Stomach (tissue), 9 donors: ENCODE data around the gene TBRG4. TPM values are rescaled to one million over a fixed set of nuclear protein-coding genes. Genes with fewer than 3 reads are reported as not detected.

Experiments
- DNase-seq, 2 donors: peaks; one replicate each; pipeline versions ENCODE4 v3.0.0 to v3.0.0-alpha.2; 2013 to 2019
- H3K27ac ChIP-seq, 5 donors: fragments of 200-600 bp in 4 of 5; sonication (generic) in 4 of 5; one replicate each; pipeline ENCODE4 v1.5.1; 2013 to 2019; ENCODE audit warnings: mild to moderate bottlenecking in 1 of 5, moderate library complexity in 1 of 5
- H3K27me3 ChIP-seq, 3 donors: fragments of 200-600 bp; sonication (generic); one replicate each; pipeline ENCODE4 v1.5.1; 2017 to 2019; ENCODE audit warnings: mixed run types in 1 of 3
- H3K36me3 ChIP-seq, 4 donors: fragments of 200-600 bp; sonication (generic); 1 replicate in 3 of 4; 2 replicates in 1 of 4; pipeline ENCODE4 v1.5.1; 2016 to 2019
- H3K4me1 ChIP-seq, 4 donors: fragments of 200-600 bp; sonication (generic); one replicate each; pipeline ENCODE4 v1.5.1; 2016 to 2019
- H3K4me3 ChIP-seq, 4 donors: fragments of 200-600 bp; sonication (generic) in 3 of 4; one replicate each; pipeline ENCODE4 v1.5.1; 2016 to 2019; ENCODE audit warnings: mild to moderate bottlenecking in 1 of 4
- H3K9me3 ChIP-seq, 4 donors: fragments of 200-600 bp; sonication (generic); one replicate each; pipeline ENCODE4 v1.5.1; 2016 to 2019
- EP300 ChIP-seq: sonication (generic); formaldehyde crosslinking; IDR thresholded peaks from one replicate; pipeline ENCODE4 v1.6.1; 2017; ENCODE audit warnings: antibody characterized with exemption
- POLR2A ChIP-seq, 4 donors: fragments of 450-650 bp; IDR thresholded peaks; one replicate each; pipeline ENCODE4 v1.6.1; 2016; ENCODE audit warnings: antibody characterized with exemption in 4 of 4, control low read depth in 2 of 4, mild to moderate bottlenecking in 1 of 4, moderate library complexity in 1 of 4
- POLR2AphosphoS5 ChIP-seq, 3 donors: sonication (generic); formaldehyde crosslinking; IDR thresholded peaks; one replicate each; pipeline ENCODE4 v1.6.1; 2016; ENCODE audit warnings: antibody characterized with exemption in 3 of 3
- WGBS, 5 donors: extraction: QIAGEN DNeasy Blood & Tissue Kit in 3 of 5; methylation state at CpG; one replicate each; pipeline versions ENCODE4 v1.1.5 to v1.1.7; 2013 to 2018; 5-methylcytosine and 5-hydroxymethylcytosine counted together
- intact Hi-C: fragments of 100-400 bp; cut with DNase I; formaldehyde crosslinking; loops from one replicate; pipeline ENCODE4 v1.15.1; 2023; ENCODE audit warnings: low total_unique reads
- polyA plus RNA-seq, 3 donors: library from polyadenylated mRNA; stranded (reverse); fragments of 200-250 nt; gene quantifications; one replicate each; pipeline ENCODE4 v1.2.3, GENCODE V29; 2013
- total RNA-seq, 5 donors: library from RNA; depleted of rRNA; stranded (reverse); fragments of >200 nt; gene quantifications; one replicate each; pipeline versions ENCODE4 v1.1.0 to v1.2.3, GENCODE V29; 2014 to 2016
- TF ChIP-seq, protein P1 (sequence below), 7 experiments: fragments of 450-650 bp in 4 of 7; fragments of 200-600 bp in 3 of 7; sonication (generic) in 3 of 7; IDR thresholded peaks; one replicate each; pipeline ENCODE4 v1.5.1; 2016 to 2019; ENCODE audit warnings: antibody characterized with exemption in 7 of 7, control low read depth in 2 of 7, mild to moderate bottlenecking in 1 of 7
- donor health status: healthy with polysubstance abuse.
- donor health status: Bipolar disorder and iron deficiency.
- donor health status: healthy.

The TBRG4 gene
- total and polyA plus RNA-seq, 8 donors: 31.2 to 219 (median 47.9) TPM

DNA sequence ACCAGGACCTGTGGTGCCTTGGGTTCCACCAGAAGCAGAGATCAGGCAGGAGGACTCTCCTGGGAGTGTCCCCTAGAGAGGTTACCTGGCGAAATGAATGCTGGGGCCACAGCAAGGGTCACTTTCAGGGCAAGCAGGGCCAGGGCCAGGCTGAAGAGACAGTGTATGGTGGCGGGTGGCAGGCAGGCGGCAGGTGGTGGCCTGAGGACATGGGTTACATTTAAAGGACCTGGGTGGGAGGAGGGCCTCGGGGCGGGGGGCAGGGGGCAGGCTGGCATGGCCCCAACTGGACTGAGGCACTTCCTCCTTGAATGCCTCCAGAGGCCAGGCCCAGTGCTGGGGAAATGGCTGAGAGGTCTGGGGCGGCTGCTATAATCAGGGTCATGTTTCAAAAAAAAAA is 14.7 kb upstream of the TBRG4 start:
- no peaks in the 10 kb centered on the region for H3K9me3 ChIP-seq
- no peaks in the 10 kb centered on the region for H3K4me1 ChIP-seq
- H3K27me3 ChIP-seq: no peaks in the 10 kb centered on the region
- no peak overlapping the region for H3K4me3 ChIP-seq
- no peaks in the 10 kb centered on the region for H3K36me3 ChIP-seq
- intact Hi-C loops: no loop called here
- TF ChIP-seq EP300 (no peak), POLR2A (IDR thresholded peaks at IDR 0.05) (no peak), POLR2AphosphoS5 (IDR thresholded peaks at IDR 0.05) (no peak)
- TF ChIP-seq, protein P1, sequence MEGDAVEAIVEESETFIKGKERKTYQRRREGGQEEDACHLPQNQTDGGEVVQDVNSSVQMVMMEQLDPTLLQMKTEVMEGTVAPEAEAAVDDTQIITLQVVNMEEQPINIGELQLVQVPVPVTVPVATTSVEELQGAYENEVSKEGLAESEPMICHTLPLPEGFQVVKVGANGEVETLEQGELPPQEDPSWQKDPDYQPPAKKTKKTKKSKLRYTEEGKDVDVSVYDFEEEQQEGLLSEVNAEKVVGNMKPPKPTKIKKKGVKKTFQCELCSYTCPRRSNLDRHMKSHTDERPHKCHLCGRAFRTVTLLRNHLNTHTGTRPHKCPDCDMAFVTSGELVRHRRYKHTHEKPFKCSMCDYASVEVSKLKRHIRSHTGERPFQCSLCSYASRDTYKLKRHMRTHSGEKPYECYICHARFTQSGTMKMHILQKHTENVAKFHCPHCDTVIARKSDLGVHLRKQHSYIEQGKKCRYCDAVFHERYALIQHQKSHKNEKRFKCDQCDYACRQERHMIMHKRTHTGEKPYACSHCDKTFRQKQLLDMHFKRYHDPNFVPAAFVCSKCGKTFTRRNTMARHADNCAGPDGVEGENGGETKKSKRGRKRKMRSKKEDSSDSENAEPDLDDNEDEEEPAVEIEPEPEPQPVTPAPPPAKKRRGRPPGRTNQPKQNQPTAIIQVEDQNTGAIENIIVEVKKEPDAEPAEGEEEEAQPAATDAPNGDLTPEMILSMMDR (IDR thresholded peaks at IDR 0.05): no peak
- no peak overlapping the region for H3K27ac ChIP-seq
- DNase-seq: no peak
- 78 to 84% (median 83%) methylated on average over 6 of the region's 6 CpGs for WGBS, 5 donors

DNA sequence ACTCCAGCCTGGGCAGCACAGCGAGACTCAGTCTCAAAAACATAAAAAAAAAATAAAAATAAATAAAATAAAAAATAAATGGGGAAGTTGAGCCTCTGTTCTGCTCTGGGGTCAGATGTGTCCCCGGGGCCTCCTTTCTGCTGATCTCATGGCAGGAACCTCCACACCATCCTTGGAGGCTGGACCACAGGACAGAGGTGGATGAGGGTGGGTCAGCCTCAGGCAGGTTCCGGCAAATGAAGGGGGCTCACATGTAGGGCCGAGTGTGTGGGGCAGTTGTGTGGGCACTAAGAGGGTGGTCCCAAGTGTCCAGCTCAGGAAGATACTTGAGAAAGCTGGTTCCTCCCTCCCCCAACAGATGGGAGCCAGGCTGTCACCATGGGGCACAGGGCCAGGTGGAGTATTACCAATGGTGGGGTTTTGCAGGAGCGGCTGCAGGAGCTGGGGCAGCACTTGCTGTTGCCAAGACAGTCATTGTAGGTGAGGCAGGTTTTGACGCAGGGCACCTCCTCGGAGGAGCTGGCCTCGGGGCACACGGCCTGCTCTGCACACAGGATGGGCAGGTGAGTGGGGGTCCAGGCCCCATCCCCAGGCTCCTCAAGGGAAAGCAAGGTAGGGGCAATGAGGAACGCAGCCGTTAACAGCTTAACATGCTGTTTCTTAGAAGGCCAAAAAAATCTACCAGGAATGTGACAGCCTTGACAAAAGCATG is 13.9 kb upstream of the TBRG4 start:
- H3K4me1 ChIP-seq: no peaks in the 10 kb centered on the region
- H3K27ac ChIP-seq: no peak overlapping the region
- no peaks in the 10 kb centered on the region for H3K27me3 ChIP-seq
- H3K4me3 ChIP-seq: no peak overlapping the region
- no peak for DNase-seq
- H3K9me3 ChIP-seq: no peaks in the 10 kb centered on the region
- intact Hi-C loops: no loop called here
- TF ChIP-seq POLR2AphosphoS5 (IDR thresholded peaks at IDR 0.05) (no peak), EP300 (no peak), POLR2A (IDR thresholded peaks at IDR 0.05) (no peak)
- TF ChIP-seq, protein P1 (IDR thresholded peaks at IDR 0.05): no peak
- H3K36me3 ChIP-seq: no peaks in the 10 kb centered on the region
- 84 to 94% (median 88%) methylated on average over 11 of the region's 11 CpGs for WGBS, 5 donors

DNA sequence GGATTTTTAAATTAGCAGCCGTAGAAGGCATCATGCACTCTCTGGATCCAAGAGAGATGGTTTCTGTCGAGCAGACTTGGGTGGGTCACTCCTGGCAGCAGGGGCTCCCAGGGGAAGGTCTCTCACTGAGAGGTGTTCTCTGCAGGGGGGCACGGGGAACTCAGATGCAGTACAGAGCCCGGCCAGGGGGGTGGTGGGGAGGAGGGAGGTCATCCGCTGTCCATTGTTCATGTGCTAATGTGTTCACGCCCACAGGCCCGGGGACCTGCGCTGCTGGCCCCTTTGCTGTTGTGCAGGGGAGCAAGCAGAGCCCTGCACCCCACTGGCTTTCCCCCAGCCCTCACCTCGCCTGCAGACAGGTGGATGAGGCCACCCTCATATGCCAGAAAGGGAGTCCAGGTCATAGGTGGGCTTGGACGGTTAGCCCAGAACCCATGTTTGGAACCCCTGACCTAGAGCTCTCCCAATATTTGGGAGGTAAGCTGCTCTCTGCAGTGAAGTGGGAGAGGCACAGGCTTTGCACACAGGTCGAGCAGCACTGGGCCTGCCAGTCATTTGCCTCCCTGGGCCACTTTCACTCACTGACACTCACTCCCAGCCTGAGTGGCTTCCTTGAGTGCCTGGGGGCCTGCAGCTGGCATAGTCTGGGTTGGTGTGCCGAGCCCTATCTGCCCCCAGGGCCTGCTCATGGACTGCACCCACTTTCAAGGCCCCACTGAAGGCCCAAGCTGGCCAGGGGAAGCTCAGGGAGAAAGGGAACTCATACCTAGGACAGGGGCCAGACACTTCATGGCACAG is 12.6 kb upstream of the TBRG4 start:
- no peaks in the 10 kb centered on the region for H3K36me3 ChIP-seq
- TF ChIP-seq POLR2A (IDR thresholded peaks at IDR 0.05): no peak
- TF ChIP-seq, protein P1 (IDR thresholded peaks at IDR 0.05): no peak
- no peak for TF ChIP-seq POLR2AphosphoS5 (IDR thresholded peaks at IDR 0.05)
- TF ChIP-seq EP300: no peak
- H3K27ac ChIP-seq: no peak overlapping the region
- DNase-seq: no peak
- H3K27me3 ChIP-seq: no peaks in the 10 kb centered on the region
- intact Hi-C loops: no loop called here
- WGBS, 5 donors: 61 to 74% (median 69%) methylated on average over 2 to 12 of the region's 12 CpGs
- H3K4me1 ChIP-seq: no peaks in the 10 kb centered on the region
- H3K4me3 ChIP-seq: no peak overlapping the region
- H3K9me3 ChIP-seq: no peaks in the 10 kb centered on the region

DNA sequence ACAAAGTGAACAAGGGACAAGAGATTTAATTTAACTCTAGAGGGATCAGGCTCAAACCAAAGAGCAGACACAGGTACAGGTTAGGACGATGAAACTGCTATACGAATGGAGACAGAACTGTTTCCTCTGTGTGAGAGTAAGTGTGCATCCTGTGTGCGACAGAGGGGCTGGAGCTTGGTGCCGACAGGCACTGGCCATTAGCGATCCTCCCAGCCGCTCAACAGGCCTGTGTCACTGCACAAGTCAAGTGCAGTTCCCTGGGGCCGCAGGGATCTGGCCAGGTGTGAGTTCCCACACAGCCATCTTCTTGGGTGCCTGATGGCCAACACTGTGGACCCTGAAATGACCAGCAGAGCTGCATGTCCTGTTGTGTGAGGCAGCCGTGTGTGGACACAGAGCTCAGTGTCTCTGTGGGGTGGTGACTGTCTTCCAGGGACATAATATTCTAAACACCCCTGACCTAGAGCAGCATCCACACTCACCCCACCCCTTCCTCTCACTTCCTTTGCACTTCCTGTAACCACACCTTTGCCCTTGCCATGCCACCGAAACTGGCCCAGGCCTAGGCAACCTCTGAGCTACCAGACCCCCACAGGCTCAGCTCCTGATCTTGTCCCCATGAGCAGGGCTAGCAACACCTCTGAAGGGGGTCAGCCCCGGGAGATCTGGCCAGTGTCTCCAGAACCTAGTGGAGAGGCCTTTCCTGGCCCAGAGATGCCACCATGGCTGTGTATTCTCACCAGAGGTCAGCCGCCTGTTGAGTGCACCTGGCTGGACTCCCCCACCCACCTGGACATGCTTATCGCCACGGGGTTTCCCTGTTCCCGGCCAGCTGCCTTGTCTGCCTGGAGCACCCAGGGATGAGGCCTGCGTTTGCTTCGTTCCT is 11.7 kb upstream of the TBRG4 start:
- intact Hi-C loops: no loop called here
- Histone ChIP-seq H3K27me3 (peaks cover 0 to 5% (median 0%) of the 10 kb centered on the region in 3 donors), H3K4me3 (no peak overlapping the region), H3K36me3 (no peaks in the 10 kb centered on the region), H3K9me3 (no peaks in the 10 kb centered on the region), H3K4me1 (no peaks in the 10 kb centered on the region), H3K27ac (no peak overlapping the region)
- no peak for DNase-seq
- TF ChIP-seq POLR2AphosphoS5 (IDR thresholded peaks at IDR 0.05) (no peak), EP300 (no peak), POLR2A (IDR thresholded peaks at IDR 0.05) (no peak)
- TF ChIP-seq, protein P1 (IDR thresholded peaks at IDR 0.05): no peak
- WGBS, 5 donors: 73 to 85% (median 75%) methylated on average over 15 to 16 of the region's 16 CpGs
